HG02981 (cell line): ENCODE results near the gene ATM.

Experiments used
- ATAC-seq: cut with Tn5 transposase; IDR thresholded peaks from one replicate; pipeline ENCODE4 v1.9.1; 2021; ENCODE audit warnings: mild to moderate bottlenecking, moderate library complexity; ENCODE audit not compliant: unreplicated experiment

ATM gene

DNA sequence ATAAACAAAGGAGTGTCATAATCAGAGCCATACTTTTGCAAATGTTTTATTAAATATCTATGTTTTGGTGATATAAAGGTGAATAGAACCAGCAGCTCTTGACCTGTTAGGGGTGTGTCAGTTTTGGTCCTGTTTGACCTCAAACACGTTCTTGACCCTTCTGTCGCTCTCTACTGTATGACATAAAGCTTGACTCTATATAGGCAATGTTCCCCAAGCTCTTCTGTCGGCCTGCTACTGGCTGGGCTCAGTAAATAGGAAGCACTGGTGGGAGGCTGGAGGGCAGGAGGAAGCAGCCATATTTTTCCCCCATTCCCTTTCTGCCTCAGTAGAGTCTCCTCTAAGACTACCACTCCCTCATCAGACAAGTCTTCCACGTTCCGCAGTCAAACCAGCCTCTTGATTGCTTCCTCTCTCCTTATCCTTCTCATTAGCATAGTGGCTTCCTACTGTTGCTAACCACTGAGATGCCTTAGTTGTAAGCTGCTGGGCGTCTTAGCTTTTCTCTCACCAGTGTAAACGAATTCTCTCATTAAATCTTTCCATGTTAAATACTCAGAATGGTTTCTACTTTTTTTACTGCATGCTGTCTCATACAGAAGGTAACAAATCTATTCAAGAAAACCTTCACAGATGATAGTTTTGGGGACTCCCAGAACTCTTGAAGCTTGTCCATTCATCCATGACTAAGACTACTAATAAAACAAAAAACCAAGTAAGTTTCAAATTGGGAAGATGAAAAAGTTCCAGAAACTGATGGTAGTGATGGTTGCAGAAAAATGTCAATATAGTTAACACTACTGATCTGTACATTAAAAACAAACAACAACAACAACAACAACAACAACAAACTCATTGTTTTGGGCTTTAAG is 3.7 kb upstream of the ATM start:
- ATAC-seq = no peak

DNA sequence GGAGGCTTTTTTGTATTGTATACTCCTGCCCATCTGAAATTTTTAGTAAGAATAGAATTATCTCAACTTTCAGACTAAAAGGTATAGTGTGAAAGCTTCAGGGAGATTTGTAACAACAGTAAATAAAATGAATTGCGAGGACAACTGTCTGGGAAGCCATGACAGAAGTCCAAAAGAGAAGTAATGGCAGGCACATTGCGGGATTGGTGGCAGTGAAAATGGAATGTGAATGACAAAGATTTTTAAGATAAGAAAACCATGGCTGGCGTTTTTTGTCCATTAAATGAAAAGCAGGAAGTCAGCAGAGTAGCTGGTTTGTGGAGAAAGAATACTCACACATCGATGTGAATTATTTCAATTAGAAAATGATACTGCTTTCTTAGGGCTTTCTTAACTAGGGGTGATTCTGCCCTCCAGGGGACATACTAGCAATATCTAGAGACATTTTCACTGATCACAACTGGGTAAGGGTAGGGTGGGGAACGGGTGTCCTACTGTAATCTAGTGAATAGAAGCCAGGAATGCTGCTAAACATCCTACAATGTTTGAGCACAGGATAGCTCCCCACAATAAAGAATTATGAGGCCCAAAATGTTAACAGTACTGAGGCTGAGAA is 2.0 kb upstream of the ATM start:
- no peak for ATAC-seq

DNA sequence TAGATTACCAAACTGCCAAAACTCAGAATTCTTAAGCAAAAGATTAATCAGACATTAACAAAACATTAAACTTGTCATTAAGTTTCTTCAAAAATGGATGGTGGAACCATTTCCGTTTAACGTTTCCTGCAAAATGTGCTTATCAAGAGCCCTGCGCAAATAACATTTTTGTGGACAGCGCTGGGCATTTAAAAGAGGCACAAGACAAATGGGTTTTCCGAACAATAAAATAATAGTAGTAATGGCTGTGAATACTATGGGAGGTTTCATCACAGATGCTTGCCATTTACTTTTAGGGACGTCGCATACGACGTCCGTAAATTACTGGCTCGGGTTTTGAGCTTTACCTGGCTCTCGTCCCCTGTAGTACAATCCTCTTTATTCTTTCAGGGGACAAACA is 1.5 kb upstream of the ATM start:
- ATAC-seq = no peak

DNA sequence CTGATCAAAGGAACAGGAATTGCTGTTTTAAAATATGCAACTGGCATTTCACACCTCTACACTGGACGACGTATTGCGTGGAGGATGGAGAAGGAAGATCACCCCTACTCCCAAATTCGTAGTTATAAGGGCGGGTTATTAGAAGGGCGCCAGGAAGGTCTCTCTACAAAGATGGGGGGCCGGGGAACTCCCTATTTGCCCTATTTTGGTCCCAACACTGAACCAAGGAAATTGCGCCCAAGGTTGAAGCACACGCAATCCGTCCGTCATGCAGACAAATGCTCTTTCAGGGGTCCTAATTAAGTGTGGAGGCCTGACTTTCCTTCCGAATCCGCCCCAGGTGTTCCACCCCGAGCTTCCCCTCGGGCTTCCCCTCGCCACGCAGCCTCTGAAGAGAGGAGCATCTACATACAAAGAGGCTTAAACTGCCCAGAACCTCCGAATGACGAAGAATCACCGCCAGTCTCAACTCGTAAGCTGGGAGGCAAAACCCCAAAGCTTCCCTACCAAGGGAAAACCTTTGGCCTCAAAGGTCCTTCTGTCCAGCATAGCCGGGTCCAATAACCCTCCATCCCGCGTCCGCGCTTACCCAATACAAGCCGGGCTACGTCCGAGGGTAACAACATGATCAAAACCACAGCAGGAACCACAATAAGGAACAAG is 825 bp upstream of the ATM start:
- ATAC-seq = peak; percentile 0

DNA sequence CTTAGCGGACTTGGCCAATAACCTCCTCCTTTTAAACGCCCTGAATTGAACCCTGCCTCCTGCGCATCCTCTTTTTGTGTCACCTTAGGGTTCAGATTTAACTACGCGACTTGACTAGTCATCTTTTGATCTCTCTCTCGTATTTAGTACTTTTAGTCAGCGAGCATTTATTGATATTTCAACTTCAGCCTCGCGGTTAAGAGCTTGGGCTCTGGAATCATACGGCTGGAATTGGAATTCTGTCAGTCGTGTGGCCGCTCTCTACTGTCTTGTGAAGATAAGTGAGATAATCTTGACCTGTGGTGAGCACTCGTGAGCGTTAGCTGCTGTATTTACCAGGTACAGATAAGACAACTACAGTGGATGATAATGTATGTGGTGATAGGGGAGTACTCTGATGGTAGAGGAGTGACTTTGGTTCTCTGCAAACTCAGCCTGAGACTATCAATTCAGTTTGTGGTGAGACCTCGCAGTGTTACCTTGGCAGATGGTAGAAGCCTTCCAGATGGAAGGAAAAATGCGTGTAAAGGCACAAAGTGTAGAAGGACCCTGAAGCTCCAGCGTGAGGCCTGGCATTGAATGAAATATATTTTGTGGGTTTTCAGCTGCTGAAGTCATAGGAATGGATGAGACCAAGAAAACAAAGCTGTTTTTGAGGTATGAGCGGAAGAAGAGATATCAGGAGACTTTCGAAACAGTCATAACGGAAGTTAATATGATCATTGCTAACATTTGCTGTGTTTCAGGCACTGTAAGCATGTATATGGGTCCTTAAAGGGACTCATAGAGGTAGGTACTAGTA is 682 bp downstream of the ATM start:
- peak; percentile 30 for ATAC-seq

DNA sequence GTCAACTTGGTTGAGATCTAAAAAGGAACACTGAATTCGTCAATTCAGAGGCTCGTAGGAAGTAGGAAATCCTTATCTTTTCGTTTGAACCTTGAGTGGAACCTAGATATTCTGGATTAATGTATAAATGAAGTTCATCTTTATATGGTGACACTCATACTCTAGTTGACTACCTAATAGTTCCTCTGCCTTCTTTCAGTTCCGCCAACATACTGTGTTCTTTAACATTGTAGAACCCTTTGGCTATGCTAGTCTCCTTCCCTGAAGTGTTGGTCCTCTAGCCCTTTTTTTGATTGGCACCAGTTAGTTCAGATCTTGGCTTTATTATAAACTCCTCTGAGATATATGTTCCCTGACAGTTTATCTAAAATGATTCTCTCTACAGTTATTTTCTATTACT is 1.5 kb downstream of the ATM start:
- ATAC-seq = no peak

DNA sequence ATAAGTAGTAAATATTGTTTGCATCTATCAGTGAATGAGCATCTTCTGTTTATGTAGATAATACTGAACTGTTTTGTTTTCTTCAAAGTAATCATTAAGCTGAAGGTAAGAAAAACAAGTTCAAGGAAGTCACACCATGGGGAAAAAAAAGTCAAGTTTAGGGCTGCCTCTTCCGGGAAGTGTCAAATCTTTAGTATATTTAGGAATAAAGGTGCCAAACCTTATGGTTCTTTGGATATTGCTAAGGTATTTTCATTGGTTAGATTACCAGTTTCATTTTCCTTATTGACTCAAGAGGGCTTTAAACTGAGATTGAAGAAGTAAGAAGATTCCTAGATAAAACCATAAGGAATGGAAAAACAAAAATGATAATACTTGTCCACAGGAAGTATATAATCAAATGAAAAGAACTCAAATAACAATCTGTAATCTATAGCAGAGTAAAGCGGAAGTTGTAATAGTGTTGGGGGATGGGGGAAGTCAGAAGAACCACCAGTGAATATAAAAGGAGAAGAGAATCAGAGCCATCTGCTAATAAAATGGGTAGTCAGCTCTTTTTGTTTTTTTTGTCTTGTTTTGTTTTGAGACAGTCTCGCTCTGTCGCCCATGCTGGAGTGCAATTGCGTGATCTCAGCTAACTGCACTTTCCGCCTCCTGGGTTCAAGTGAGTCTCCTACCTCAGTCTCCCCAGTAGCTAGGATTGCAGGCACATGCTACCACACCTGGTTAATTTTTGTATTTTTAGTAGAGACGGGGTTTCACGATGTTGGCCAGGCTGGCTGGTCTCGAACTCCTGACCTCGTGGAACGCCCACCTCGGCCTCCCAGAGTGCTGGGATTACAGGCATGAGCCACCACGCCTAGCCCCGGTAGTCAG is 2.3 kb downstream of the ATM start:
- ATAC-seq = no peak

DNA sequence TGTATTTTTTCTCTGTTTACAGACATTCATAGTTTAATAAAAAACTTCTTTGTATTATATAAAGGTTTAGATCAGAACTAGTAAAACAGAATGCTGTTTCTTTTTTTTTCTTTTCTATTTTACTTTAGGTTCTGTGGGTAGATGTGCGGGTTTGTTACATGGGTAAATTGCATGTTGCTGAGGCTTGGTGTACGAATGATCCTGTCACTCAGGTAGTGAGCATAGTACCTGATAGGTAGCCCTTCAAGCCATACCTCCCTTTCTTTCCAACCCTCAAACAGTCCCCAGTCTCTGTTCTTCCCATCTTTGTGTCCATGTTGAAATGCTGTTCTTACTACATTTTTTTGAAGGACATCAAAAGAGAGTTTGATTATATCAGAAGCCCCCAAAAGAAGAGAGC is 3.2 kb downstream of the ATM start:
- no peak for ATAC-seq

DNA sequence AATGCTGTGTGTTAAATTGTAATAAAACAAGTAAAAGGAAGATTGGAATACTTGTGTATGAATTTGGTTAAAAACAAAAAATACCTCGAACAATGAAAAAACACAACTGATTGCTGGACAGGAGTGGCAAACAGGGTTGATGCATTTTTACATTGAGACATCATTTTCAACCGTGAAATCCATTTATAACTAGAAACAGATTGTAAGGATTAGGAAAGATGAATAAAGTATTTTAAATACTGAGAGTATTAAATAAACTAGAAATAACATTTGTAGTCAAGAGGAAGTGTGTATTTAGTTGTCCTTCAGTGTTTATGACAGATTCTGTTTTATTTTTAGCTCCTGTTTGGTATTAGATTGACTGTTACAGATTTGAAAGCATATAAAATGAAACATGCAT is 5.4 kb downstream of the ATM start:
- ATAC-seq = no peak

- no peak for ATAC-seq
Observed at GRCh38 chr11:108233277-108233945, 10.5 kb downstream of the ATM start.

GRCh38 chr11:108235192-108235591 is 12.3 kb downstream of the ATM start:
- no peak for ATAC-seq

DNA sequence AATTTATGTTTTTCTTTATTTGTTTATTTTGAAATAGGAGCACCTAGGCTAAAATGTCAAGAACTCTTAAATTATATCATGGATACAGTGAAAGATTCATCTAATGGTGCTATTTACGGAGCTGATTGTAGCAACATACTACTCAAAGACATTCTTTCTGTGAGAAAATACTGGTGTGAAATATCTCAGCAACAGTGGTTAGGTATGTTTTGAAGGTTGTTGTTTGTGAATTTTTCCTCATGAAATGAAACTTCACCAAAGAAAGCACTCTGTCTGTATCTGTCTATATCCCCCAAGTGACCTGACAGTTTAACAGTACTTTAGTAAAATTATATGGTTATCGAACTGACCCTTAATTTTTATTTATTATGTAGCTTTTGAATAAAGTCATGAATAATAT is 12.8 kb downstream of the ATM start:
- ATAC-seq = no peak

DNA sequence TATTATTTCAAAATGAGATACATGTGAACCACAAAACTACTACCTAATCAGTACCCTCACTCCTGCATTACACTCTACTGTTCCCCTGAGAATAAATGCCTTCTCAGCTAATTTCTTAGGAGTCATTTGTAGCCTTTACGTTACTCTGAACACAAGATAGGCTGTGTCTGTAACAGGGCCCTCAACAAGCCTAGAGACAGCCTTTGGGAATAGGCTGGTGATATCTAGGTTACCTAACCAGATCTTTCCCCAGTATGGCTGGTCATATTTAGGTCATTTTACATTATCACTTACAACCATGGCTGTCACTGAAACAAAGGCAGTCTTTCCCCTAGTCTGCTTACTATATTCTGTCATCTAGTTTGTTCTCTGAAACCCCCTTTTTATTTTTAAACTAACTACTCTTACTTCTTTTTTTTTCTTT is 14.2 kb downstream of the ATM start:
- ATAC-seq = peak; percentile 62

- no peak for ATAC-seq
Observed at GRCh38 chr11:108239076-108239475, 16.2 kb downstream of the ATM start.

DNA sequence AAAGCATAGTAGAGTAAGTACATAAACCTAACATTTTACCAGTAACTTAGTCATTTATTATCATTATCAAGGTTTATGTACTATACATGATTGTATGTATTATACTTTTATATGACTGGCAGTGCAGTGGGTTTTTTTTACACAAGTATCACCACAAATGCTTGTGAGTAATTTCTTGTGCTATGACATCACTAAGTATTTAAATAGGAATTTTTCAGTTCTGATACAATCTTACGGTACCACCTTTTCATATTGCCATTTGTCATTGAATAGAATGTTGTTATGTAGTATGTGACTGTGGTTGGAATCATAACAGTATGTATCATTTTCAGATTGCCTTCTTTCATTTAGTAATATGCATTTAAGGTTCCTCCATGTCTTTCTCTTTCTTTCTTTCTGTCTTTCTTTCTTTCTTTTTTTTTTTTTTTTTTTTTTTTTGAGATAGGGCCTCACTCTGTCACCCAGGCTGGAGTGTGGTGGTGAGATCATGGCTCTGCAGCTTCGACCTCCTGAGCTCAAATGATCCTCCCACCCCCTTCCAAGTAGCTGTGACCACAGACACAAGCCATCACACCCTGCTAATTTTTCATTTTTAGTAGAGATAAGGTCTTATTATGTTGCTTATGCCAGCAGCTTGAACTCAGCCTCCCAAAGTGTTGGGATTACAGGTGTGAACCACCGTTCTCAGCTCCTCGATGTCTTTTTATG is 18.6 kb downstream of the ATM start:
- ATAC-seq = no peak

DNA sequence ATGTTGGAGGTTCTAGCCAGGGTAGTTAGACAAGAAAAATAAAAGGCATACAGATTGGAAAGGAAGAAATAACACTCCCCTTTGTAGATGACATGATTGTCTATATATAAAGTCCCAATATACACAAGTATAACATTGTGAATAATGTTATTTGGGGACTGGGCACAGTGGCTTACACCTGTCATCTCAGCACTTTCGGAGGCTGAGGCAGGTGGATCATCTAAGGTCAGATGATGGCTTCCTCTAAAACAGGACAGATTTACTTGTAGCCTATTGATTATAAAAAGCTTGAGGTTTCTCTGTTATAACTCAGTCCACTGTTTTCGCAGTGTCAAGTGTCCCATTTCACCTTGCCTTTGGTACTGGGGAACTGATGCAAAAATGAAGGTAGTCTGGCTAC is 19.6 kb downstream of the ATM start:
- ATAC-seq = no peak

- no peak for ATAC-seq
Observed at GRCh38 chr11:108246308-108246707, 23.4 kb downstream of the ATM start.

GRCh38 chr11:108246885-108247284 is 24.0 kb downstream of the ATM start:
- no peak for ATAC-seq

DNA sequence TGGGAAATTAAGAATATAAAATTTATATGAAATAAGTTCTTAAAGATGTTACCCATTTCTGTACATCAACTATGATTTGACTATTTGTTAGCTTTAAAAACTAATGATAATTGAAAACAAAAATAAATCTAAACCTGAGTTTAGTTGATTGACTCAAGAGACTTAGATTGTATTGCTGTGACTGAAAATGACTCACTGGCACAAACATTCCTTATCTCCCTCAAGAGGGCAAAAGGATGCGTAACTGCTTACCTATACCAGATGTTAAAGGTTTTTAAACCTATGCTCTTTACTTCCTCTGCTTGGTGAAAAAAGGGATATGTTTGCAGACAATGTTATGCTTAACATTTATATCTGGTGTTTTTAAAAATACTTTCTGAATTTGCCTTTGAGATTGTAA is 30.3 kb downstream of the ATM start:
- ATAC-seq = no peak
